Measurements from ENCODE around the gene LDLRAP1. TPM values are rescaled to one million over a fixed set of nuclear protein-coding genes. Genes with fewer than 3 reads are reported as not detected.

The LDLRAP1 gene
- total RNA-seq, 1 donor from 2014 or later: 1.6 TPM

DNA sequence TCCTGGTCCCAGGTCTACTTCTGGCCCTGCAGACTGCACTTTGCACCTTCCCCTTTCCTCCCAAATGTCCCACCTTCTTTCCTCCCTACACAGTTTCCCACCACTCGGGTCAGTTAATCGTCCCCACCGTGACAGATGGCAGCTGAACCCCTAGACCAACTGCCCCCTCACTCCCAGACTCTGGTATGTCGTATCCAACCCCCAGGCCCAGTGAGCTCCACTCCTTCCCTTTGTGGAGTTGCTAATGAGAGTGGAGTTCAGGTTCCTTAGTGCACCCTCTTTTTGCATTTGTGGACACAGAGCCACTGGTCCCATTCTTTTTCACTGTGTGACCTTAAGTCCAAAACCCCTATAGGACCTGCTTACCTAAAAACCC is 75.0 kb downstream of the LDLRAP1 start:
- DNase-seq (ENCODE audit: low spot score in 2 of 2) (no peak), FAIRE-seq (no peak)

Other genes starting within 250 kb of the LDLRAP1 start
- 186 TPM for gene TMEM50A, start 205.3 kb upstream of the LDLRAP1 start, total RNA-seq
- gene RHCE, start 122.8 kb upstream of the LDLRAP1 start, total RNA-seq: under 0.01 TPM
- 103 TPM for gene MACO1, start 112.7 kb upstream of the LDLRAP1 start, total RNA-seq
- gene MAN1C1, start 73.2 kb downstream of the LDLRAP1 start, total RNA-seq: 5.3 TPM